ENCODE measurements around the gene PIM3. TPM values are rescaled to one million over a fixed set of nuclear protein-coding genes. Genes with fewer than 3 reads are reported as not detected.

The PIM3 gene
- total and polyA plus RNA-seq, 10 of the 15 experiments (the other 5 are each of a cell fraction or from before 2014, with no cell fraction given), result 0.31 to 60.8 (median 12.4) TPM

GRCh38 chr22:49935561-49935960, 25.0 kb upstream of the PIM3 start:
- no peak overlapping the region for H3K9ac ChIP-seq (ENCODE audit: control insufficient read depth, insufficient read depth, low read length)
- DNase-seq (ENCODE audit: low read depth, low spot score), result no peak
- intact Hi-C loops (cut with micrococcal nuclease; ENCODE audit: unreplicated experiment), result loop anchor here (10.0 kb wide), 1 partner anchor 259 kb away; no protein-coding TSS in a partner anchor
- H3K4me3 ChIP-seq, result no peak overlapping the region
- H3K9me3 ChIP-seq (replicated peaks; ENCODE audit: control insufficient read depth, insufficient read depth, low read length), result no peaks in the 10 kb centered on the region
- ATAC-seq, result no peak
- no TSS peak for BruUV-seq (replicated peaks)
- H3K4me1 ChIP-seq (ENCODE audit: control insufficient read depth, insufficient read depth, low read length), result peaks cover 51% of the 10 kb centered on the region
- no peak overlapping the region for H2AFZ ChIP-seq (ENCODE audit: control insufficient read depth, low read depth, low read length)
- H3K36me3 ChIP-seq (ENCODE audit: control insufficient read depth in 2 of 2, insufficient read depth in 2 of 2, low read length in 1 of 2), result no peaks in the 10 kb centered on the region
- ChIA-PET SMC1A (ENCODE audit: uncharacterized antibody, unreplicated experiment) (no interaction called here), POLR2A (interaction anchor here (0.7 to 1.8 kb wide), 8 partner anchors 9 to 97 kb away, joined by 3 to 15 read pairs (median 3); partner anchors contain the start of gene PIM3), CTCF (interaction anchor here (1.0 to 1.4 kb wide), 6 partner anchors 9 to 95 kb away, joined by 4 to 5 read pairs (median 4); no protein-coding TSS in a partner anchor), RAD21 (ENCODE audit: unreplicated experiment) (interaction anchor here (1.0 to 1.7 kb wide), 5 partner anchors 24 to 95 kb away, joined by 4 to 15 read pairs (median 4); no protein-coding TSS in a partner anchor)
- in situ Hi-C loops (cut with MboI), result no loop called here
- H3K79me2 ChIP-seq (ENCODE audit: control insufficient read depth, insufficient read depth, low read length), result peaks cover 7% of the 10 kb centered on the region
- no CpG with 5 or more reads among the region's 16 CpGs for WGBS (ENCODE audit: insufficient coverage, insufficient replicate concordance, low lambda C conversion rate, missing lambda C conversion rate)
- FAIRE-seq, result no peak
- no peak overlapping the region for H3K27ac ChIP-seq (ENCODE audit: control insufficient read depth, insufficient read depth)
- H3K27me3 ChIP-seq (replicated peaks in 1 of 2; ENCODE audit: control insufficient read depth in 2 of 2, insufficient read depth in 2 of 2, low read length in 1 of 2), result no peaks in the 10 kb centered on the region
- no peak overlapping the region for H3K4me2 ChIP-seq (ENCODE audit: control insufficient read depth, insufficient read depth)
- H4K20me1 ChIP-seq (ENCODE audit: control insufficient read depth, insufficient read depth), result no peaks in the 10 kb centered on the region
- TF ChIP-seq ZBTB33 (IDR thresholded peaks at IDR 0.05) (no peak), RFX5 (IDR thresholded peaks at IDR 0.05; ENCODE audit: low read depth, low read length) (no peak), MTA2 (IDR thresholded peaks at IDR 0.05; ENCODE audit: low read depth) (no peak), HSF1 (IDR thresholded peaks at IDR 0.05; ENCODE audit: low read depth, low read length) (no peak), SIX5 (IDR thresholded peaks at IDR 0.05; ENCODE audit: low read depth, low read length, severe bottlenecking) (no peak), PKNOX1 (IDR thresholded peaks at IDR 0.05) (no peak), PRDM15 (CRISPR knock-in tag; IDR thresholded peaks at IDR 0.05) (no peak), ZNF592 (IDR thresholded peaks at IDR 0.05) (no peak)
